HG03521 (cell line): ENCODE measurements around the gene ZBTB25.

ENCODE experiments used
- ATAC-seq: cut with Tn5 transposase; IDR thresholded peaks from one replicate; pipeline ENCODE4 v1.9.1; 2021; ENCODE audit warnings: mild to moderate bottlenecking, moderate library complexity; ENCODE audit not compliant: unreplicated experiment

ZBTB25 gene

DNA sequence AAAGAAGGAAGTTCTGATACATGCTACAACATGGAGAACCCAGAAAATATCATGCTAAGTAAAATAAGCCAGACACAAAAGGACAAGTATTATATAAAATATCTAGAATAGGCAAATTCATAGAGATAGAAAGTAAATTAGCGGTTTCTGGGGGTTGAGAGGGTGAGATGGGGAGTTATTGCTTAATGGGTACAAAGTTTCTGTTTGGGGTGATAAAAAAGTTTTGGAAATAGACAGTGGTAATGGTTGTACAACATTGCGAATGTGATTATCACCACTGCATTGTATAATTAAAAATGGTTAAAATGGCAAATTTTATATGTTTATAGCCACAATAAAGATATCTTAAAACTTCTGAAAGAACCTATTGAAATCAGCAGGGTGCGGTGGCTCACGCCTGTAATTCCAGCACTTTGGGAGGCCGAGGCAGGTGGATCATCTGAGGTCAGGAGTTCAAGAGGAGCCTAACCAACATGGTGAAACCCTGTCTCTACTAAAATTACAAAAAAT lies 15.0 kb downstream of the ZBTB25 start:
- no peak for ATAC-seq

DNA sequence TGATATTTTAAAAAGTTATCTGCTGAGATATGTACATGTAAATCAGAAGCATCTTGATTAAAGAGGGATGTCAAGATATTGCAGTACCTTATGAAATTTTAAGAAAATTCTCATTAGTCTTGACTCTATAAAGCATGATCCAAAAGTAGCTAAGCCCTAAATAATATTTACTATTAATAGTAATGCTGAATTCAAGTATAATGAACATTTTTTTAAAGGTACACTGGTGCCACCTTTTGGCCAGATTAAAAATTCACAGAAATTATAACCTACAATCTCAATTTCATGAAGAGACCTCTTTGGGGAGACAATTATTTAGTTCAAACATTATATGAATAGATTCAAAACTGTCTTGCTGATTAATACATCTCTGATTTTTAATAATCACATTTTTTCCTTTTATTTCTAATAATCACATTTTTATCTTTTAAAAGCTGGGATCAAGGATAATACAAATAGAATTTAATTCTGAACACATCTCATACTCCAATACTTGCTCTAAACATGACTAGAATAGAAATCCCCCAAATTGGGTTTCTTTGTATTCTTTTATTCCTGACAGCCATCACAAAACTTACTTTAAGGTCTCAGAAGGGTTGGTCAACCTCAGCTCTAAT lies 24.9 kb downstream of the ZBTB25 start:
- ATAC-seq: no peak

DNA sequence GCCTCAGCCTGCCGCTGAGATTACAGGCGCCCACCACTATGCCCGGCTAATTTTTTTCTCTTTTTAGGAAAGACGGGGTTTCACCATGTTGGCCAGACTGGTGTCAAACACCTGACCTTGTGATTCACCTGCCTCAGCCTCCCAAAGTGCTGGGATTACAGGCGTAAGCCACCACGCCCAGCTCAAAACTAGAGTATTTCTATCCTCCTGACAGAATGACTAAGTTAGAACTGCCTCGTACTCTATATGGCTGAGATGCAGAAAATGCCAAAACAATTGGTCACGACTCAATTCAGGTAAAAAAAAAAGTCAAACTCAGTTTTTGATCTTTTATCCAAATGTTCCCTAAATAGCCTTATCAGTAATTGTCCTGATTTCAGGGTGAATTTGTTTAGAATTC lies 27.2 kb downstream of the ZBTB25 start:
- ATAC-seq: no peak

DNA sequence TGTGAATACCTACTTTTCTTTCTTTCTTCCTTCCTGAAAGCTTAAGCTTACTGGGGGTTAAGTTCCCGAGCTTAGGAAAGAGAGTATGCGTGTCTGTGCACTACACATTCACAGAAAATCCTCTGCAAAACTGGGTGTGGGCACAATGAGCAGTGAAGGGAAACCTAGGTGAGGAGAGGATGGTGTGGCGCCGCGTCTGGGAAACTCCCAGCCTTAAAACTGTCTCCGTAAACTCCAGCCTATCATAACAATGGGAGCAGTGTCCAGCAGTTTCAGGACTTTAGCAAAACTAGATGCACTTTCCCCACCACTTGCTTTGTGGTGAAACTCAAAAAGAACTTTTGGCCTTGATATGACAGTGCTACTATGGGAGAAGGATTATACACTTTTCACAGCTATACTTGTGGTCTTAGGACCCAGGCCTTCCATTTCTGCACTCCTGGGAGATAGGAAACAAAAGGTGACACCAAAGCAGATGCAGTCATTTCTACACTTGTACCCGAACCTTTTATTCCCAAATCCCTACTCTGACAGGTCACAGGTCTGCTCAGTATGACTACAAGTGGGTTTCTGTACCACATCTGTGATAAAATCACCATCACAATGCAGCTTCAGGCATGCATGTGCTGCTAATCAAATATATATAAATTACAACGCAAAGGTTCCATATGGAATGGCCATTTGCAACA lies 27.9 kb downstream of the ZBTB25 start:
- ATAC-seq: no peak

DNA sequence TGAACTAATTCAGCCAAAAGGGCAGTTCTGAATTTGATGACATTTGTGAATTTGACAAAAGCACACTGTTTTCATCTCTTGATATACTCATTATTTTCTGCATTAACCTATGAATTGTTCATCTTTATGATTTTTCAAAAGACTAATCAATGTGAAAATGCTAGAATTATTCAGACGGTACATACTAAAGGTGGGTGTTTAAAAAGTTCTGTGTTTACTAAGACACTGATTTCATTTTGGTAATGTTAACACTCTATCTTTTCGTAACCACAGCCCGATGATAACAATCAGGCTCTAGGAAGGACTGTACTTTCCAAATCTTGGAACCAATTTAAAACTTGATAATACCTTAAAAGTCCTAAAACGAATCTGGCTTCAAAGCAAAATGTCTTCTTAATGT lies 28.9 kb downstream of the ZBTB25 start:
- no peak for ATAC-seq

DNA sequence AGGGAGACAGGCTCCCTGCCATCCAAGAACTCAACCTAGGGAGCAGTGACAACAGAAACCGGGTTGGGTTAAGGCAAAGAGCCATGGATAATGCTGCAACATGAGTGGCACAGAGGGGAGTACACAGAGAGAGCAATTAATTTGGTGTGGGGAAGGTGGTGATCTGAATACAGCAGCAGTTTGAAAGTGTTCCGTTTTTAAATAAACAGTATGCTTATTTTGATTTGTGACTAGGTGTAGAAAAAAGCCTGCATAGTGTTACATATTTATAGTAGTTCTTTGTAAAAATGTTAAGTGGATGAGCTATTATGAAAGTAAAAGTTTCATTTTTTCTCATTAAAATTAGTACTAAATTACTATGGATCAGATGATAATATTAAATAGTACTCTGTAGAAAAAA lies 29.6 kb downstream of the ZBTB25 start:
- ATAC-seq: no peak

DNA sequence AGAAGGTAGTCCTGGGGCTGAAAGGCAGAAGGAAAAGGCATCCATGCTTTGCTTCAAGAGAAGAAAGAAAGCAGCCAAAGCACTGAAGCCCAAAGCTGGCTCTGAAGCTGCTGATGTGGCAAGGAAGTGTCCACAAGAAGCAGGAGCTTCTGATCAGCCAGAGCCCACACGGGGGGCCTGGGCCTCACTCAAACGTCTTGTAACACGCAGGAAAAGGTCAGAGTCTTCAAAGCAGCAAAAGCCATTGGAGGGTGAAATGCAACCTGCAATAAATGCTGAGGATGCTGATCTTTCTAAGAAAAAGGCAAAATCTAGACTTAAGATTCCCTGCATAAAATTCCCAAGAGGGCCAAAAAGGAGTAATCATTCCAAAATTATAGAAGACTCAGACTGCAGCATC lies 35.2 kb downstream of the ZBTB25 start:
- no peak for ATAC-seq

DNA sequence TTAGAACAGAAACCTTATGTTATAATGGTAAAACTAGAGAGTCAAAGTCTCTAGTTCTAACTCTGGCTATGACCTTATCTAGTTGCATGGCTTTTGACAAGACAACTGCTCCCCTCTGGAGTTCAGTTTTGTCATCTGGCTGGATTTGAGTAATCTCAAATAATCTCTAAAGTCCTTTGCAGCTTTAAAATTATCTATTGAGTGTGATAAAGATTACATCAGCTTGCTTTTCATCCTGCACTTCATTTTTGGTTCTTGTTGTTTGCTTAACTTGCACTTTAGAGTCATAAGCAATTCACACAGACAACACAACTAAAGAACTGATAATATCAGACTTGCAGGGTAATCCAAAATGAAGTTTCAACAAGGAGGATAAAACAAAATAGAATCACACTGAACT lies 36.1 kb downstream of the ZBTB25 start:
- no peak for ATAC-seq

DNA sequence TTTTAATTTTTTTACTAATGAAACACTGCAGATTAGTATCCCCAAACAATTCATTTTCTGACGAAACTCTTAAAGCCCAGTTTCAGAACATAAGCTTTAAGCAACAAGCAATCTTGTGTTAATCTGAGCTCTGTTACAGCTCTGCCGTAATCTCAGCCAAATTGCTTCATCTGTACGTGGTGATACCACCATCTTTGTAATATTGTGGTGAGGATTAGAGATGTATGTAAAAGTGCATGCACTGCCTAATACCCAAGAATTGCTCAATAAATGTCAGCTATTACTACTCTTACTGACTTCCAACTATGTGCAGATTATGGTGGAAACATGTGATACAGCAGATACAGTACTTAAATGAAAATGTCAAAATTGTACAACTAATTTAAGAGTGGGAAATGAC lies 36.5 kb downstream of the ZBTB25 start:
- ATAC-seq: no peak

DNA sequence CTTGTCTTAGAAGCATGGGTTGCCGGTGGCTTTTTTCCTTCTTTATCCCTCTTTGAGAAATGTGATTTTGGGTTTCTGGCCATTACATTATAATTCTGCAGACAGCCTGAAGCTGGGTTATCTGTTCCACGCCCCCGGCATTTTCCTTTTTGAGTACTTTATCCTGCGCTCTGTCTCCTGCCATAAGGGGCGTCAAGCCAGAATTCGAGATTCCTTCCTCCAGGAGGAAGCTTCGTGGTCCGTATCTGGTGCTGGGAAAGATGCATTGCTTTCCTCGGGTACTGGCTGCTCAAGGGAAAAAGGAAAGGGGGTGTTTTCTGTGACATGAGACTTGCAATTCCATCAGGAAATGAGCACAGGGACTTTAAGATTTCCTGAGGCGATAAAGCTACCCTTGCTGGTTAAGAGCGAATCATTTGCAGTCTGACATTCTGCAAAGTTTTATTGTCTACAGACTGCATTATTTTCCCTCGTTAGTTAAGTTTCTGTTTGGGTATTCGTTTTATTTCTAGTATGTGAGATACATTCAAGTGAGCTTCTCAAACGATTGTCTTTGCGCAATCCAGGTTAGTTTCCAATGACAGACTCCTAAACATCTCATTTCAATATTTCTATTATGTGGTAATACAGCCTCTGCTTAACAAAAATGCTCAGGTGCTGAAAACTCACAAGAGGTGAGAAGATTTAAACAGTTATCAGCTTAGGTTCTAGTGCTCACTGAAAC lies 37.6 kb downstream of the ZBTB25 start:
- no peak for ATAC-seq

DNA sequence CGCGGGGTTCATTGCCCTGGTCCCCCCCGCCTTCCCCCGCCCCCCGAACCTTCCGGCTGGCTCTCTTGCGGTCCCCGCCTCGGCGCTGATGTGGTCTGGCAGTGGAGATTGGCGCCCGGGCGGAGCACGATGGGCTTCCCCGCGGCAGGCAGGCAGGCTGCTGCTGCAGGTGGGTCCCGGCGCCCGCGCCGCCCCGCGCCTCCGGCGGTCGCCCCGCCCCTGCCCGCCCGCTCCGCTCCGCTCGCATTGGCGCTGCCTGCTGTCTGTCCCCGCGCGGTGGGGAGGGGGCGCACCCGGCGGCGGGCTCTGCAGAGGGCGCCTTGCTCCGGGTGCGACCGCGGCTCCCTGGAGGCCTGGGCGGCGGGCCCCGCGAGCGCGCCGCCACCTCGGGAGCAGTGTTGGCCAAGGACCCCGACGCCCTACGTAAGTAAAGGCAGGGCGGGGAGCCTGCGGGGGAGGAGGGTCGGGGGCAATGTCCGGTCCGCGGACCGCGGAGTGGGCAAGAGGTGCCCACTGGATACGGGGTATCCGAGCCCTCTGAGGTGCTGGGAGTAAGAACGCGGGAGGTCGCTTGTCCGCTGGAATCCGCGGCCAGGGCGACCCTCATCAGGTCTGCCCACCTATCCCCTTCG lies 38.3 kb downstream of the ZBTB25 start, which contains the start of gene AKAP5:
Gene AKAP5, plus strand, starts transcription at position 309 of the 632 bp plus-strand sequence. CDS start 2,896 bp downstream, outside the sequence.
- ATAC-seq: peak; percentile 64

DNA sequence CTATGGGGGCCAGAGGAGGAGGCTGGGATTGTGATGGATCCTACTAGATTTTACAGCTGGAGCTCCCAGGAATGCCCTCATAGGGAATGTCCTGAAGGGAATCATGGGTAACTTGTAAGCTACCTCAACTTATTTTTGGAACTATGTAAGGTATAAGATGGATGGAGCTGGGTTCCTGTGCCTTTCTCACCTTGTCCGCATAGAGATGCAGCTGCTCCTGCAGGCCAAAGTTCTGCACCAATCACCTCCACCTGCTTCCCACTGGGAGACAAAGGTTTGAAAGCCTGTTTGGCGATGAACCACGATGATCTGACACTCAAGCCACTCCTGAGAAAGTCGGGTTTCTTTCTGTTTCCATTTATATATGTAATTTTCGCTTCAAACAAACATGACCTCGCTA lies 39.0 kb downstream of the ZBTB25 start:
- no peak for ATAC-seq

DNA sequence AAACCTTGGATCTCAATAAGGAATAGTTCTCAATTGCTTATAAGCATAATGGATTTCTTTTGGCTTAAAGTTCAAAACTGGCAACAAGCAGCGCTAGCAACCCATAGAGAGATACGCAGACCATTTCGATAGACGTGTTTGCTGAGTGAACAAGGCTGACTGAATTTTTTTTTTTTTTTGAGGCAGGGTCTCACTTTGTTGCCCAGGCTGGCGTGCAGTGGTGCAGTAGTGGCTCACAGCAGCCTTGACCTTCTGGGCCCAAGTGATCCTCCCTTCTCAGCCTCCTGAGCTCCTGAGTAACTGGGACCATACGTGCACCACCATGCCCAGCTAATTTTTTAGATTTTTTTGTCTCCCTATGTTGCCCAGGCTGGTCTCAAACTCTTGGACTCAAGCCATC lies 39.8 kb downstream of the ZBTB25 start:
- no peak for ATAC-seq

DNA sequence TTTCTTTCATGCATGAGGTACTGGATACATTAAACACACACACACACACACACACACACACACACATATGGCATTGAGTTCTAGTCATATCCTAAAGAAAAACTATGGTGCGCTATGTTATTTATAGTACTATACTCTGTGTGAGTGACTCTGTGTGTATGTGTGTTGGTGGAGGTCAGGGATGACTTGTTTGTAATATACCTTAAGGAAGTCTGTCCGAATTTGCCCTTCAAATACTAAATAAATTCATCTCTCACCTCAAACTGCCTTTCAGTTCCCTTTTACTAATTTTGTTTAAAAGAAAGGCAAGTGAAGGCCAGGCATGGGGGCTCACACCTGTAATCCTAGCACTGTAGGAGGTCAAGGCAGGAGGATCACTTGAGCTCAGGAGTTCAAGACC lies 40.4 kb downstream of the ZBTB25 start:
- ATAC-seq: no peak

DNA sequence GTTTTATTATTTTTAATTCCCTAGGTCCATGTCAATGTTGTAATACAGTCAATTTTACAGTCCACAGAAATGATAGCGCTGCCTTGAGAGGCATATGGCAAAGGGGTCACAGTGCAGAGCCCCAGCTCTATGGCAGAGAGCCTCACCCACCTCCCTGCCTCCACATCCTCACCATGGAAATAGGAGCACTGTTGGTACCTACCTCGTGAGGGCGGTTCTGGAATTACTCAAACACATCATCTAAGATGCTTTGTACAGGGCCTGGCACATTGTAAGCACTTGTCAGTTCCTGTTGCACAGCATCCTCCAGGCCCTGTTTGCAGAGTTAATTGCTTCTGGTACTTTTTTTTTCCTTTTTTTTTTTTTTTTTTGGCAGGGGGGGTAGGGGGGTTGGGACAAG lies 42.4 kb downstream of the ZBTB25 start:
- ATAC-seq: no peak

DNA sequence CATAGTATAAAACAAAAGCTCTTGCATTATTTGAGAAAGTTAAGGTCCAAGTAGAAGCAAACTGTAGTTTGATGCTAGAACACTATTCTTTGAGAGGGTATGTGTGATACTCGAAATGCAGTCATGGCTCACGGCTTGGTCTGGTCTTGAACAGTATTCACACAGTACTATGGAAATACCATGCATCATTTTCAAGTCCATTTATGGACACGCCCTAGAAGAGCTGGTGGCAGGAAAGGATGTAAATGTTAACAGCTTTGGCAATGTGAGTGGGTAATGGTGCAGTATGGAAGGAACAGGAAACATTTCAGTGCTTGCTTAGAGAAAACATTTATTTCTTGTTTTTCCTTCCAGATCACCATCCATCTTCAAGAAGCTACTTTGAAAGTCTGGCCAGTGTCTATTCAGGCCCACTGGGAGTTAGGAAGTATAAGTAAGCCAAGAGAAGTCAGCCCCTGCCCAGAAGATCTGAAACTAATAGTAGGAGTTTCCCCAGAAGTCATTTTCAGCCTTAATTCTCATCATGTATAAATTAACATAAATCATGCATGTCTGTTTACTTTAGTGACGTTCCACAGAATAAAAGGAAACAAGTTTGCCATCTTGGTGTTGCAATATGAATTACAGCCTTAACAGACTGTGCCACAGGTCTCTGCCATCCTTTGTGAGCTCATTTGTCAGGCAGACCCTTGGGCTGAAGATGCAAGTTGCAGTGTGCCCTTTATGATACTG lies 44.1 kb downstream of the ZBTB25 start:
- ATAC-seq: no peak

DNA sequence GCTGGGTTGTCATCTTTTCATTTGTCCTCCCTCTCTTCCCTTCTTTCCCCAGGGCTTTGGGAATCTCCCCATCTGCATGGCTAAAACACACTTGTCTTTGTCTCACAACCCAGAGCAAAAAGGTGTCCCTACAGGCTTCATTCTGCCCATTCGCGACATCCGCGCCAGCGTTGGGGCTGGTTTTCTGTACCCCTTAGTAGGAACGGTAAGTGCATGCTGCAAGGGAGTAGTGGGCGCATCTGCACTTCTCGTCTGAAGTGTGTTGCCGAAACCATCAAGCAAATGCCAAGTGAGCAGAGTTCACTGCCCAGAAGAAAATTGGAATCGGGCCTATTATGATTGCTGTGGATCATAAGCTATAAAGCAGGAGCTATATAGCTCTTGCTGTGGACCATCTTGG lies 49.0 kb downstream of the ZBTB25 start:
- no peak for ATAC-seq

DNA sequence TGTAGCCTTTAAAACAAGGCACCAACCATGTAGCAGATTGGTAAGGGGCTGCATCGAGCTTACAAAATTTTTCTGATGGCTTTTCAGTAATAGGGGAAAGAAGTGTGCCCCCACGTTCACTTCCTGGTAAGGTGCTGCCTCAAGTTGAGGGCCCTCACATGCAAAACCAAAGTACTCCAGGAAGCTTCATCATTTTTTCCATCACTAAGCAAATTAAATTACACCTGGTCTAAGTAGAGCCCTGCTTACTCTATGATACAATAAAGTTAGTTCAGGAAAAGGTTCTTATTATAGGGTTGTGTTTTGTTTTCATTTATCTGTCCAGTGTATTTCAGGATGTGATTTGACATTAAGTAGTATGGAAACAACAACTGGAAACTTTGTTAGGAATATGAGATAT lies 53.4 kb downstream of the ZBTB25 start:
- no peak for ATAC-seq

DNA sequence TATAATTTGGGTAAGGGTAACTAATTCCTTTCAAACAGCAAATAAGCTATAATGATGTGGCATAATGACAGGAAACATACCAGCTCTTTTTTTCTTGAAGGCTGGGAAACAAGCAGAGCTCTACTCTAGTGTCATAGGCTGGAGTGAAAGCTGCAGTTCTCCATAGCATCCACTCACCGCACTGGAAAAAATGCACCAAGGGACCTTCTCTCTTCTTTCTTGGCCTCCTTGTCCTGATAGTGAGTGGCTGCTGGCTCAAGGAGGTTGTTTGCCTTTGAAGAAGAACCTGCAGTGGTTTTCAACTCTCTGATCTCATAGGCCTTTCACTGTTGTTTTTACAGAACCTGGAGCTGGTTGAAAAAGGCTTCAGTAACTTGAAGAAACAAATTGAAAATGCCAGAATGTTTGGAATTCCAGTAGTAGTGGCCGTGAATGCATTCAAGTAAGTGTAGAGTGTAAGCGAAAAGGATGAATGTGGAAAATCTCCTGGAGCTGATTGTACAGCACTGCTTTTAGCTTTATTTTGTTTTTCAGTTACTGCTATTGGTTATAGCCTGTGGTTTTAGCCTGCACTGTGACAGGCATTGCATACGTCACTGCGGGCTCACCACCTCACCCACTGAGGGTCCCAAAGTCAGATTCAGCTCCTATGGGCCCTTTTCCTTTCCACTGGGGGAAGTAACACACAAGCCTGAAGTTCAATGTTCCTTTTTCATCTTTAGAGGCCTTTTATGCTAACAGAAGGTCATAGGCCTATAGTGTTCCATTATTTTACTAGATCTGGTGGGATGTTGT lies 55.6 kb downstream of the ZBTB25 start:
- ATAC-seq: no peak
